GM19467 (cell line): ENCODE measurements around the gene RPL34.
A peak's percentile ranks its signal among the peaks of the same experiment; 100 is the strongest.
"Not testable (repeated sequence)": the region's sequence is repeated elsewhere in the genome, so short reads cannot be mapped to it uniquely, and the experiment has no call there.

Source experiments
- ATAC-seq: cut with Tn5 transposase; IDR thresholded peaks from one replicate; pipeline ENCODE4 v1.9.1; 2021; ENCODE audit warnings: mild to moderate bottlenecking, moderate library complexity; ENCODE audit not compliant: unreplicated experiment

RPL34 gene

GRCh38 chr4:108620101-108620932 is at the start of gene RPL34:
TSS of gene RPL34 (plus strand) at chr4:108620576. CDS start at chr4:108621960, 1,384 bp downstream.
- ATAC-seq, result peak; percentile 100

- ATAC-seq, result no peak
These were observed 49.3 kb upstream of the RPL34 start for GRCh38 chr4:108570993-108571569.

- no peak for ATAC-seq
These were observed 46.0 kb upstream of the RPL34 start for GRCh38 chr4:108574402-108574801.

- no peak for ATAC-seq
These were observed 39.3 kb upstream of the RPL34 start for GRCh38 chr4:108581083-108581482.

- no peak for ATAC-seq
These were observed 33.6 kb upstream of the RPL34 start for GRCh38 chr4:108586778-108587177.

GRCh38 chr4:108588878-108589277 is 31.5 kb upstream of the RPL34 start:
- no peak for ATAC-seq

GRCh38 chr4:108589961-108590360 is 30.4 kb upstream of the RPL34 start:
- ATAC-seq, result no peak

GRCh38 chr4:108590776-108591175 is 29.6 kb upstream of the RPL34 start:
- ATAC-seq, result no peak

- ATAC-seq, result no peak
These were observed 27.7 kb upstream of the RPL34 start for GRCh38 chr4:108592674-108592986.

GRCh38 chr4:108594296-108594695 is 26.1 kb upstream of the RPL34 start:
- ATAC-seq, result not testable (repeated sequence)

- ATAC-seq, result no peak
These were observed 24.0 kb upstream of the RPL34 start for GRCh38 chr4:108596344-108596743.

- ATAC-seq, result no peak
These were observed 19.3 kb upstream of the RPL34 start for GRCh38 chr4:108601106-108601505.

GRCh38 chr4:108601532-108601931 is 18.8 kb upstream of the RPL34 start:
- ATAC-seq, result no peak

GRCh38 chr4:108602163-108602562 is 18.2 kb upstream of the RPL34 start:
- ATAC-seq, result no peak

GRCh38 chr4:108607079-108607815 is 13.1 kb upstream of the RPL34 start:
- no peak for ATAC-seq

- ATAC-seq, result no peak
These were observed 9.0 kb upstream of the RPL34 start for GRCh38 chr4:108611365-108611764.

GRCh38 chr4:108612365-108612764 is 8.0 kb upstream of the RPL34 start:
- no peak for ATAC-seq

- peak; percentile 2 for ATAC-seq
These were observed 840 bp upstream of the RPL34 start for GRCh38 chr4:108619372-108620100.

- no peak for ATAC-seq
These were observed 843 bp downstream of the RPL34 start for GRCh38 chr4:108620933-108621905.

- no peak for ATAC-seq
These were observed 1.6 kb downstream of the RPL34 start for GRCh38 chr4:108622022-108622421.
